GM12878 (cell line): ENCODE data around the gene RTN4R.
"Not testable (repeated sequence)": the region's sequence is repeated elsewhere in the genome, so short reads cannot be mapped to it uniquely, and the experiment has no call there.

Source experiments
- ATF2 ChIP-seq: IDR thresholded peaks from 2 replicates; pipeline ENCODE4 v1.6.1; 2012; ENCODE audit warnings: low read length, inconsistent platforms
- BACH1 ChIP-seq: fragments of 450-650 bp; IDR thresholded peaks from 2 replicates; pipeline ENCODE4 v1.6.1; 2017; ENCODE audit warnings: mild to moderate bottlenecking, borderline replicate concordance
- BCLAF1 ChIP-seq: fragments of 450-650 bp; IDR thresholded peaks from 2 replicates; pipeline ENCODE4 v1.6.1; 2017; ENCODE audit warnings: antibody characterized with exemption, mild to moderate bottlenecking, moderate library complexity
- CTCF ChIP-seq, 3 experiments: IDR thresholded peaks in 2 of 3; conservative IDR thresholded peaks in 1 of 3; 2 replicates each; pipeline ENCODE4 v1.5.1; 2011; ENCODE audit warnings: low read depth in 3 of 3, low read length in 3 of 3, mild to moderate bottlenecking in 3 of 3, control low read depth in 2 of 3, moderate library complexity in 2 of 3, inconsistent platforms in 1 of 3, mixed read lengths in 1 of 3; ENCODE audit not compliant: control insufficient read depth in 2 of 3, insufficient read depth in 1 of 3; ENCODE audit errors: extremely low read depth in 1 of 3
- EP300 ChIP-seq, 2 experiments: fragments of 150-350 bp in 1 of 2; IDR thresholded peaks; 2 replicates each; pipeline ENCODE4 v1.6.1; 2011 to 2012; ENCODE audit warnings: low read depth in 2 of 2, low read length in 2 of 2, borderline replicate concordance in 1 of 2, improper control_type of control experiment in 1 of 2, inconsistent platforms in 1 of 2; ENCODE audit not compliant: control insufficient read depth in 1 of 2
- IKZF1 ChIP-seq: fragments of 450-650 bp; conservative IDR thresholded peaks from 2 replicates; pipeline ENCODE4 v1.6.1; 2017; ENCODE audit warnings: antibody characterized with exemption, mild to moderate bottlenecking
- IRF3 ChIP-seq: fragments of 450-650 bp; IDR thresholded peaks from 2 replicates; pipeline ENCODE4 v1.6.1; 2014; ENCODE audit warnings: mild to moderate bottlenecking
- KDM1A ChIP-seq: fragments of 200-600 bp; sonication (generic); IDR thresholded peaks from 2 replicates; pipeline ENCODE4 v1.6.1; 2016; ENCODE audit warnings: borderline replicate concordance
- USF1 ChIP-seq: IDR thresholded peaks from 2 replicates; pipeline ENCODE4 v1.6.1; 2011; ENCODE audit warnings: borderline replicate concordance, low read depth, mild to moderate bottlenecking, moderate library complexity, mixed read lengths, low read length; ENCODE audit not compliant: insufficient read depth; ENCODE audit errors: extremely low read length
- USF2 ChIP-seq: IDR thresholded peaks from 2 replicates; pipeline ENCODE4 v1.6.1; 2011; ENCODE audit warnings: low read depth, low read length, improper control_type of control experiment, borderline replicate concordance

GRCh38 chr22:20281473-20281872 lies 13.4 kb upstream of the RTN4R start:
- TF ChIP-seq BCLAF1; ATF2; CTCF (IDR thresholded peaks at IDR 0.05 in 2 of 3, conservative IDR thresholded peaks at IDR 0.05 in 1 of 3; ENCODE audit: control insufficient read depth in 2 of 3, extremely low read depth in 1 of 3, insufficient read depth in 1 of 3, low read depth in 3 of 3, low read length in 3 of 3); IRF3; KDM1A; EP300 (IDR thresholded peaks at IDR 0.05; ENCODE audit: borderline replicate concordance in 1 of 2, control insufficient read depth in 1 of 2, low read depth in 2 of 2, low read length in 2 of 2); USF2; USF1; IKZF1; BACH1: not testable (repeated sequence)
